SJSA1 (cell line): Measurements from ENCODE around the gene UXS1. TPM values are rescaled to one million over a fixed set of nuclear protein-coding genes. Genes with fewer than 3 reads are reported as not detected.
A peak's percentile ranks its signal among the peaks of the same experiment; 100 is the strongest.

Experiments used
- DNase-seq, 2 experiments: peaks; one replicate each; pipeline ENCODE4 v3.0.0-alpha.2; 2015 to 2020; ENCODE audit warnings: low spot score in 2 of 2, low read depth in 1 of 2
- H3K27ac ChIP-seq: fragments of 250-450 bp; sonication (Bioruptor Pico); 2 replicates; pipeline ENCODE4 v1.5.1; 2020; ENCODE audit warnings: mild to moderate bottlenecking, moderate library complexity
- H3K27me3 ChIP-seq: fragments of 250-450 bp; sonication (Bioruptor Pico); replicated peaks from 2 replicates; pipeline ENCODE4 v1.5.1; 2020; ENCODE audit warnings: mild to moderate bottlenecking, moderate library complexity
- H3K36me3 ChIP-seq: fragments of 250-450 bp; sonication (Bioruptor Pico); 2 replicates; pipeline ENCODE4 v1.5.1; 2020; ENCODE audit warnings: mild to moderate bottlenecking
- H3K4me1 ChIP-seq: fragments of 250-450 bp; sonication (Bioruptor Pico); replicated peaks from 2 replicates; pipeline ENCODE4 v1.6.1; 2021; ENCODE audit warnings: mild to moderate bottlenecking
- H3K4me3 ChIP-seq: fragments of 250-450 bp; sonication (Bioruptor Pico); 2 replicates; pipeline ENCODE4 v1.5.1; 2020; ENCODE audit warnings: mild to moderate bottlenecking
- H3K9me3 ChIP-seq: fragments of 250-450 bp; sonication (Bioruptor Pico); replicated peaks from 2 replicates; pipeline ENCODE4 v1.5.1; 2020; ENCODE audit warnings: mild to moderate bottlenecking
- total RNA-seq: library from RNA; depleted of rRNA; stranded (reverse); fragments of >200 nt; shearing (Covaris generic); gene quantifications from 2 replicates; pipeline ENCODE4 v1.2.3, GENCODE V29; 2014

Gene UXS1
- total RNA-seq, 1 experiment from 2014 or later = 60.6 TPM

DNA sequence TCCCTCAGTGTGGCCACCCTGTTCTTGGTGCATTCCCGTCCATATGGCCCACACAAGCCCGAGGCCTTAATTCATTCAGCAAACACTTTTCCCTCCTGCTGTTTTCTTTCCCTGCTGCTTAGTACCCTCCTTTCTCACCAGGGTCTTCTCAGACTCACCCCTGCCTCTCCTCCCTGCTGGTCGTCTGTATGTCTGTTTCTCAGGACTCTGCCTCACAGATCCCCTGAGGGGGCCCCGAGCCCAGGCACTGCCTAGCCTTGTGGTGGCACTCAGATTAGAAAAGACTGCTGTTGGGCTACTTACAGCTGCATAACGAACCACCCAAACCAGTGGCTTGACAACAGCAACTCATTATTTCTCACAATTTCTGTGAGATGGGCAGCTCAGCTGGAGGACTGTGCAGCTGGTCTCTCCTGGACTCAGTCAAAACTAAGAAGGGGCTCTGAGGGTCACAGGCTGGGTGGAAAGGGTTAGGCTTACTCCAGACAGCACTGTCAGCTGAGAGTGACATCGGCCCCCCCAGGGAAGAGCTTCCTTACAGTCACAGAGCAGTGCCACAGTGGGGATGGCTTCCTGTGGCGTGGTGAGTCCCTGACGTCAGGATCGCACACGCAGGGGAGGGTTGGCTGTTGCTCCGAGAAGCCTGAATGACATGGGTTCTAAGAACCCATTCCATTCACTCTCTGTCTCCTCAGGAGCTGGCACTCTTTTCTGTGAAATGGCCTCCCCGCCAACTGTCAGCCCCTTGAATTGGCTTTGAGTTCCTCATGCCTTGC is 139.0 kb downstream of the UXS1 start:
- no peaks in the 10 kb centered on the region for H3K36me3 ChIP-seq
- H3K4me1 ChIP-seq = peaks cover 16% of the 10 kb centered on the region
- DNase-seq = no peak
- H3K9me3 ChIP-seq = 0 out of 2 replicates have a peak, but pooled peaks cover 3% of the 10 kb centered on the region
- no peak overlapping the region for H3K4me3 ChIP-seq
- H3K27ac ChIP-seq = no peak overlapping the region
- H3K27me3 ChIP-seq = no peaks in the 10 kb centered on the region

DNA sequence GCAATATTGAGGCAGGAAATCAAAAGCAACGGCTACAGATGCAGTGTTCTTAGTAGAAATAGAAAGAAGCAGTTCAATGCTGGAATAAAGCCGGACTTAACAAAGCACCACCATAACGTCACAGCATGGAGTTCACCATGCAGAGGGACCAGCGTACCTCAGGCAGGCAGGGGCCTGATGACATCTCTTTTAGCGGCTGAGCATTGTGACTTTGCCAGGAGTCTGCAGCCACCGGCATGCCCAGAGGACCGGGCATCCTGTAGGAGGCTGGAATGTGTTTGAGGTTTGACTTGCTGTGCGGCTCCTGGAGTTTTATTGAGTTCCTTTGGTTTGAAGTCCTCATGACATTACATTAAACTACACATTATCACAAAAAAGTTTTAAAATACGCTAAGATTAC is 139.8 kb downstream of the UXS1 start:
- Histone ChIP-seq H3K27me3 (no peaks in the 10 kb centered on the region), H3K36me3 (no peaks in the 10 kb centered on the region), H3K27ac (no peak overlapping the region), H3K4me3 (no peak overlapping the region), H3K9me3 (0 out of 2 replicates have a peak, but pooled peaks cover 3% of the 10 kb centered on the region), H3K4me1 (peaks cover 16% of the 10 kb centered on the region)
- DNase-seq = no peak

- no peak overlapping the region for H3K27ac ChIP-seq
- H3K27me3 ChIP-seq = no peaks in the 10 kb centered on the region; the same call in 1 of the 2 replicates
- 0 out of 2 replicates have a peak, but pooled peaks cover 3% of the 10 kb centered on the region for H3K9me3 ChIP-seq
- no peaks in the 10 kb centered on the region for H3K36me3 ChIP-seq
- H3K4me3 ChIP-seq = no peak overlapping the region
- H3K4me1 ChIP-seq = peaks cover 16% of the 10 kb centered on the region
- DNase-seq = no peak
Observed at GRCh38 chr2:106053581-106053980, 140.5 kb downstream of the UXS1 start.

DNA sequence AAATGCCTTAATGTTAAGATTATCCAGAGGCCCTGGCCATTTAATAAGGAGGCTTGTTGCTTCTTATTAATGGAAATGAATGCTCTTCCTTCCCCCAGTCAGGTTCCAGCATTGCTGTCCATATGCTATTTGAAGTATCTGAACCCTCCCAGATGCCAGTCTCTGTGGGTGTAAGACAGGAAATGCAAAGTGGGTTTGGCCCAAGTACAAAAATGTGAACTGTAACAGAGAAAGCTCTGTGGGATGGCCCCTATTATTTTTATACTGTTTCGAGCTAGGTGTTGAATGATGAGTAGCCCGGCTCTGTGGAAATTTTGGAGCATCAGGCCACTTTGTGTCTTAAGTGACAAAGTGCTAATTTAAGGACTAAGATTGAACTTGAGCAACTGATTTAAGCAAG is 141.0 kb downstream of the UXS1 start:
- H3K27ac ChIP-seq = no peak overlapping the region
- DNase-seq = peak in 1 of 2 experiments; percentile 47
- peaks cover 16% of the 10 kb centered on the region for H3K4me1 ChIP-seq
- no peaks in the 10 kb centered on the region; the same call in 1 of the 2 replicates for H3K27me3 ChIP-seq
- H3K9me3 ChIP-seq = 0 out of 2 replicates have a peak, but pooled peaks cover 3% of the 10 kb centered on the region
- no peak overlapping the region for H3K4me3 ChIP-seq
- H3K36me3 ChIP-seq = no peaks in the 10 kb centered on the region

DNA sequence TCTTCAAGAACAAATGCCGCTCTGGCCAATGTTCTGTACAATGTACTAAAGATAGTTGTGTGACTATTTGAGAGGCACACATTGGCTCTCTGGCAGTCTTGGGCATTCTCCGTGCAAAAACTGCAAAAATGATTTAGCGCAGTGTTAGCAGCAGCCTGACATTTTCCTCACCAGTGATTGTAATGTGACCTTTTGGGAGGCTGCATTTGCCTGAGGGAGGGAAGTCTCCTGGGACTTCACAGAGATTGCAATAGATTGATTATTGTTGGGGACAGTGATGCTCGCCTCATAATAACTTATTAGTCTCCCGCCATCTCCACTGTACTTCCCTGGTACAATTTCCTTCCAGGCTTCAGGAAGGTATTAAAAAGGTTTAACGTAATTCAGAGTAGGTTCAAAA is 149.2 kb downstream of the UXS1 start:
- no peaks in the 10 kb centered on the region; the same call in 1 of the 2 replicates for H3K27me3 ChIP-seq
- H3K27ac ChIP-seq = no peak overlapping the region
- H3K36me3 ChIP-seq = no peaks in the 10 kb centered on the region
- H3K4me3 ChIP-seq = no peak overlapping the region
- DNase-seq = no peak
- no peaks in the 10 kb centered on the region for H3K9me3 ChIP-seq
- H3K4me1 ChIP-seq = no peaks in the 10 kb centered on the region

DNA sequence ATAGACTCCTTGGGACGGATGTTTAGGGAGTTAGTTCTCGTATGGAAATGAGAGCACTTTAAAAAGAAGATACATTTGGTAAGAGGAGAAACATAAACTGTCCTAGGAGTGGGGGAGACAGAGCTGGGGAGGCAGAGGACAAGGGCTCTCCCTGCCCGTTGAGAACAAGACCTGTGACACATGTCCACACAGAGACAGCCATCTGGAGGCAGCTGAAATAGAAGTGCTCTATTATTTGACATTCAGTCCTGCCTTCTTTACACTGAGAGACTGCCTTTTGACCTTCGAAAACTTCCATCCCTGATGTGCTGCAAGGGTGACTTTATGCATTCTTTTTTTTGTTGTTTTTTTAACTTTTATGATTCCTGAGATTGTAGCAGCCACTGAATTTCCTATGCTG is 150.1 kb downstream of the UXS1 start:
- no peak overlapping the region for H3K4me3 ChIP-seq
- no peaks in the 10 kb centered on the region for H3K36me3 ChIP-seq
- no peak overlapping the region for H3K27ac ChIP-seq
- no peaks in the 10 kb centered on the region for H3K4me1 ChIP-seq
- no peaks in the 10 kb centered on the region for H3K9me3 ChIP-seq
- no peak for DNase-seq
- no peaks in the 10 kb centered on the region; the same call in 1 of the 2 replicates for H3K27me3 ChIP-seq
